ENCODE results near the gene ASXL1. TPM values are rescaled to one million over a fixed set of nuclear protein-coding genes. Genes with fewer than 3 reads are reported as not detected.

ASXL1 gene
- polyA plus RNA-seq, 1 of the 3 experiments (the other 2 are of a cell fraction), result 36.6 TPM

DNA sequence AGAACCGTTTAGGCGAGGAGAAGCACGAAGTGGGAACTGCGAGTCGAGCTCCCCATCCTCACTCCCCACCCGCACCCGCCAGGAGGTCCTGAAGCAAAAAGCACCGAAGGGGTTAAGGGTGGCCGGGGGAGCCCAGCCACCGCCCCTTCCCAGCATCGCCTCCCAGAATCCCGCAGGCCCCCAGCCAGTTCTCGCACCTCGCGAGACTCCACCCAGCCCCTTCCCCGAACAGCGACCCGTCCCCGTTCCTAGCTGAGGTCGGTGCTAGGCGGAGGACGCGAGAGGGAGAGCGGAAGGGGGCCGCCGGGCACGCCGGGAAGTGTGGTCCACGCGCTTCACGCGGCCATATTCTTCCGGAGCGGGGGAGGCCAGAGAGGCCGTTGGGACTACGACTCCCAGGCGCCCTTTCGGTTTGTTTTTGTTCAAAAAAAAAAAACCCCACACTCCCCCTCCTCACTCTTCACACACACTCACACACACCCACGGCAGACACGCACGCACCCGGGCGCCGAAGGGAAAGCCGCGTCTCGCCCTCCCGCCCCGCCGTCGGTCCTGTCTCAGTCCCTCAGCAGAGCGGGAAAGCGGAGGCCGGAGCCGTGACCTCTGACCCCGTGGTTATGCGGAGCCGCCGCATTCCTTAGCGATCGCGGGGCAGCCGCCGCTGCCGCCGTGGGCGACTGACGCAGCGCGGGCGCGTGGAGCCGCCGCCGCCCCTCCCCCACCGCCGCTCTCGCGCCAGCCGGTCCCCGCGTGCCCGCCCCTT, at the start of gene ASXL1 (continued):
- TF ChIP-seq, protein P1, sequence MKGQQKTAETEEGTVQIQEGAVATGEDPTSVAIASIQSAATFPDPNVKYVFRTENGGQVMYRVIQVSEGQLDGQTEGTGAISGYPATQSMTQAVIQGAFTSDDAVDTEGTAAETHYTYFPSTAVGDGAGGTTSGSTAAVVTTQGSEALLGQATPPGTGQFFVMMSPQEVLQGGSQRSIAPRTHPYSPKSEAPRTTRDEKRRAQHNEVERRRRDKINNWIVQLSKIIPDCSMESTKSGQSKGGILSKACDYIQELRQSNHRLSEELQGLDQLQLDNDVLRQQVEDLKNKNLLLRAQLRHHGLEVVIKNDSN (IDR thresholded peaks at IDR 0.05; ENCODE audit: borderline replicate concordance, low read depth), result peak; percentile 40; the same call in 1 of the 2 replicates
- TF ChIP-seq NFIC (IDR thresholded peaks at IDR 0.05; ENCODE audit: borderline replicate concordance), result peak; percentile 17; the same call in 1 of the 2 replicates
- TF ChIP-seq, protein P2, sequence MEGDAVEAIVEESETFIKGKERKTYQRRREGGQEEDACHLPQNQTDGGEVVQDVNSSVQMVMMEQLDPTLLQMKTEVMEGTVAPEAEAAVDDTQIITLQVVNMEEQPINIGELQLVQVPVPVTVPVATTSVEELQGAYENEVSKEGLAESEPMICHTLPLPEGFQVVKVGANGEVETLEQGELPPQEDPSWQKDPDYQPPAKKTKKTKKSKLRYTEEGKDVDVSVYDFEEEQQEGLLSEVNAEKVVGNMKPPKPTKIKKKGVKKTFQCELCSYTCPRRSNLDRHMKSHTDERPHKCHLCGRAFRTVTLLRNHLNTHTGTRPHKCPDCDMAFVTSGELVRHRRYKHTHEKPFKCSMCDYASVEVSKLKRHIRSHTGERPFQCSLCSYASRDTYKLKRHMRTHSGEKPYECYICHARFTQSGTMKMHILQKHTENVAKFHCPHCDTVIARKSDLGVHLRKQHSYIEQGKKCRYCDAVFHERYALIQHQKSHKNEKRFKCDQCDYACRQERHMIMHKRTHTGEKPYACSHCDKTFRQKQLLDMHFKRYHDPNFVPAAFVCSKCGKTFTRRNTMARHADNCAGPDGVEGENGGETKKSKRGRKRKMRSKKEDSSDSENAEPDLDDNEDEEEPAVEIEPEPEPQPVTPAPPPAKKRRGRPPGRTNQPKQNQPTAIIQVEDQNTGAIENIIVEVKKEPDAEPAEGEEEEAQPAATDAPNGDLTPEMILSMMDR (IDR thresholded peaks at IDR 0.05), result no peak
- no peak for TF ChIP-seq RXRA (IDR thresholded peaks at IDR 0.05; ENCODE audit: borderline replicate concordance, low read depth)
- no peak for TF ChIP-seq RAD21 (IDR thresholded peaks at IDR 0.05; ENCODE audit: low read length)
- no peak for TF ChIP-seq EP300 (IDR thresholded peaks at IDR 0.05; ENCODE audit: borderline replicate concordance in 1 of 2, low read depth in 1 of 2, low read length in 1 of 2)
- no peak for TF ChIP-seq SMC3 (IDR thresholded peaks at IDR 0.05; ENCODE audit: low read depth, low read length)
- no peak for TF ChIP-seq MEF2A (IDR thresholded peaks at IDR 0.05; ENCODE audit: borderline replicate concordance, low read depth)
- no peak for TF ChIP-seq JUND (IDR thresholded peaks at IDR 0.05)
- no peak for TF ChIP-seq FOXJ3 (CRISPR knock-in tag; IDR thresholded peaks at IDR 0.05)
- peak; percentile 84 for TF ChIP-seq ELF1 (IDR thresholded peaks at IDR 0.05)
- TF ChIP-seq RFX5 (IDR thresholded peaks at IDR 0.05; ENCODE audit: low read length), result no peak

DNA sequence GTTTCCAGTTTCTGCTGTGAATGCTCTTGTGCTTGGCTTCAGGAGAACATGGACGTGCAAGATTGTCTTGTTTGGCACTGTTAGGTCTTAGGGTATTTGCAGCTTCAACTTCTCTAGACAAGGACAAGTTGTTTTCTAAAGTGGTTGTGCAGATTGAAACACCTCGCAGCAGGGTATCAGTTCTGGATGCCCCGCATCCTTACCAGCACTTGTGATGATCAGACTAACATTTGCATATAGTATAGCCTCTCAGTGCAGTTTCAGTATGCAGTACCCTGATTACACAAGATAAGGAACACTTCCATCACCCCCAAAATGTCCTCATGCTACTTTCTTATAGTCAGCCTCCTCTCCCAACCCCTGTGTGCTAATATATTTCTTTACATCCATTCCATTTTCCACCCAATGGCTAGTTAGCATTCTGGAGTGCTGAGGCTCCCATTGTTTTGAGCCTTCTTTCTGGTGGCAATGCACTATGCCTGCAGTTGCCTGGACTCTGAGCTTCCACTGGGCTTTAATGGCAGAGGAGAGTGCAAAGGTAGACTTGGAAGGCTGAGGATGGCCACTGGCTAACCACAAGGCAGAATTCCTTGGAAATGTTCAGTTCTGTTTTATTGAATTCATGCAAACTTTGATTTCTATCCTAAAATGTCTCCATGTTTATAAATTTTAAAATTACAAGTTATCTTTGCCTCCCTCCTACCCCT, 45.3 kb upstream of the ASXL1 start:
- H3K36me3 ChIP-seq (replicated peaks in 1 of 2; ENCODE audit: control insufficient read depth in 1 of 2, insufficient read depth in 2 of 2, low read length in 1 of 2), result peaks cover 25 to 30% of the 10 kb centered on the region in 2 experiments
- no peak overlapping the region for H3K4me3 ChIP-seq (ENCODE audit: low read depth in 2 of 2, low read length in 1 of 2)
- POLR2A ChIA-PET, result no interaction called here
- H3K9me2 ChIP-seq, result no peaks in the 10 kb centered on the region
- H3F3A ChIP-seq (replicated peaks; ENCODE audit: insufficient read depth), result no peaks in the 10 kb centered on the region
- no peak overlapping the region for H3K9ac ChIP-seq
- no peak overlapping the region for H3K27ac ChIP-seq (ENCODE audit: low read depth in 2 of 2, low read length in 1 of 2)
- H3K27me3 ChIP-seq (ENCODE audit: insufficient read depth), result no peaks in the 10 kb centered on the region
- CTCF ChIA-PET, result no interaction called here
- no peak for DNase-seq
- H3K4me2 ChIP-seq, result no peak overlapping the region
- no peaks in the 10 kb centered on the region for H3K9me3 ChIP-seq
- no peaks in the 10 kb centered on the region for H4K20me1 ChIP-seq (ENCODE audit: insufficient read depth)
- H3K4me1 ChIP-seq (ENCODE audit: control insufficient read depth in 1 of 2, insufficient read depth in 2 of 2, low read depth in 1 of 2, low read length in 1 of 2), result no peaks in the 10 kb centered on the region; a peak in 1 of 4 replicates
- no peak overlapping the region for H2AFZ ChIP-seq (ENCODE audit: low read depth)
- peaks cover 19% of the 10 kb centered on the region for H3K79me2 ChIP-seq (ENCODE audit: insufficient read depth)
- WGBS (ENCODE audit: low lambda C conversion rate), result 72% methylated on average over 3 of the region's 3 CpGs
- no peak for TF ChIP-seq RCOR1 (IDR thresholded peaks at IDR 0.05; ENCODE audit: low read length)
- TF ChIP-seq EP300 (IDR thresholded peaks at IDR 0.05; ENCODE audit: borderline replicate concordance in 1 of 2, low read depth in 1 of 2, low read length in 1 of 2), result no peak
- TF ChIP-seq, protein P3, sequence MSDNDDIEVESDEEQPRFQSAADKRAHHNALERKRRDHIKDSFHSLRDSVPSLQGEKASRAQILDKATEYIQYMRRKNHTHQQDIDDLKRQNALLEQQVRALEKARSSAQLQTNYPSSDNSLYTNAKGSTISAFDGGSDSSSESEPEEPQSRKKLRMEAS (IDR thresholded peaks at IDR 0.05; ENCODE audit: low read depth), result no peak
- no peak for TF ChIP-seq TCF12 (IDR thresholded peaks at IDR 0.05)
- no peak for TF ChIP-seq MEF2A (IDR thresholded peaks at IDR 0.05; ENCODE audit: borderline replicate concordance, low read depth)
- TF ChIP-seq TAF1 (IDR thresholded peaks at IDR 0.05; ENCODE audit: borderline replicate concordance, low read depth, low read length), result no peak
- no peak for TF ChIP-seq TEAD4 (IDR thresholded peaks at IDR 0.05; ENCODE audit: borderline replicate concordance, insufficient read depth)
- TF ChIP-seq NFIC (IDR thresholded peaks at IDR 0.05; ENCODE audit: borderline replicate concordance), result no peak
- TF ChIP-seq SMC3 (IDR thresholded peaks at IDR 0.05; ENCODE audit: low read depth, low read length), result no peak
- no peak for TF ChIP-seq GABPA (IDR thresholded peaks at IDR 0.05; ENCODE audit: low read depth)
- TF ChIP-seq YY1 (IDR thresholded peaks at IDR 0.05; ENCODE audit: low read depth), result no peak
- TF ChIP-seq, protein P2 (IDR thresholded peaks at IDR 0.05), result no peak
- no peak for TF ChIP-seq FOSL2 (IDR thresholded peaks at IDR 0.05; ENCODE audit: borderline replicate concordance, low read depth)
- TF ChIP-seq RXRA (IDR thresholded peaks at IDR 0.05; ENCODE audit: borderline replicate concordance, low read depth), result no peak
- TF ChIP-seq, protein P4, sequence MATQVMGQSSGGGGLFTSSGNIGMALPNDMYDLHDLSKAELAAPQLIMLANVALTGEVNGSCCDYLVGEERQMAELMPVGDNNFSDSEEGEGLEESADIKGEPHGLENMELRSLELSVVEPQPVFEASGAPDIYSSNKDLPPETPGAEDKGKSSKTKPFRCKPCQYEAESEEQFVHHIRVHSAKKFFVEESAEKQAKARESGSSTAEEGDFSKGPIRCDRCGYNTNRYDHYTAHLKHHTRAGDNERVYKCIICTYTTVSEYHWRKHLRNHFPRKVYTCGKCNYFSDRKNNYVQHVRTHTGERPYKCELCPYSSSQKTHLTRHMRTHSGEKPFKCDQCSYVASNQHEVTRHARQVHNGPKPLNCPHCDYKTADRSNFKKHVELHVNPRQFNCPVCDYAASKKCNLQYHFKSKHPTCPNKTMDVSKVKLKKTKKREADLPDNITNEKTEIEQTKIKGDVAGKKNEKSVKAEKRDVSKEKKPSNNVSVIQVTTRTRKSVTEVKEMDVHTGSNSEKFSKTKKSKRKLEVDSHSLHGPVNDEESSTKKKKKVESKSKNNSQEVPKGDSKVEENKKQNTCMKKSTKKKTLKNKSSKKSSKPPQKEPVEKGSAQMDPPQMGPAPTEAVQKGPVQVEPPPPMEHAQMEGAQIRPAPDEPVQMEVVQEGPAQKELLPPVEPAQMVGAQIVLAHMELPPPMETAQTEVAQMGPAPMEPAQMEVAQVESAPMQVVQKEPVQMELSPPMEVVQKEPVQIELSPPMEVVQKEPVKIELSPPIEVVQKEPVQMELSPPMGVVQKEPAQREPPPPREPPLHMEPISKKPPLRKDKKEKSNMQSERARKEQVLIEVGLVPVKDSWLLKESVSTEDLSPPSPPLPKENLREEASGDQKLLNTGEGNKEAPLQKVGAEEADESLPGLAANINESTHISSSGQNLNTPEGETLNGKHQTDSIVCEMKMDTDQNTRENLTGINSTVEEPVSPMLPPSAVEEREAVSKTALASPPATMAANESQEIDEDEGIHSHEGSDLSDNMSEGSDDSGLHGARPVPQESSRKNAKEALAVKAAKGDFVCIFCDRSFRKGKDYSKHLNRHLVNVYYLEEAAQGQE (IDR thresholded peaks at IDR 0.05; ENCODE audit: low read depth, low read length), result no peak
